Osteoblast (primary cell): Measurements from ENCODE around the gene SPRN. TPM values are rescaled to one million over a fixed set of nuclear protein-coding genes. Genes with fewer than 3 reads are reported as not detected.

Experiments
- DNase-seq: peaks from one replicate; pipeline ENCODE4 v3.0.0; 2011; ENCODE audit warnings: low spot score, mixed read lengths; ENCODE audit not compliant: insufficient read length; ENCODE audit errors: missing footprints
- H2AFZ ChIP-seq: 2 replicates; pipeline ENCODE4 v1.6.0; 2011; ENCODE audit warnings: mild to moderate bottlenecking, low read length
- H3K27ac ChIP-seq: 2 replicates; pipeline ENCODE4 v1.5.1; 2011; ENCODE audit warnings: mild to moderate bottlenecking, low read depth, low read length, moderate library complexity
- H3K27me3 ChIP-seq: 2 replicates; pipeline ENCODE4 v1.6.0; 2012; ENCODE audit warnings: mild to moderate bottlenecking, control low read depth, inconsistent platforms, low read length, moderate library complexity; ENCODE audit not compliant: insufficient read depth
- H3K36me3 ChIP-seq: 2 replicates; pipeline ENCODE4 v1.5.1; 2011; ENCODE audit warnings: mild to moderate bottlenecking, low read length, control low read depth, moderate library complexity; ENCODE audit not compliant: insufficient read depth
- H3K4me1 ChIP-seq: 2 replicates; pipeline ENCODE4 v1.5.1; 2011; ENCODE audit warnings: mild to moderate bottlenecking, low read length, control low read depth, moderate library complexity; ENCODE audit not compliant: insufficient read depth
- H3K4me2 ChIP-seq: 2 replicates; pipeline ENCODE4 v1.6.0; 2011; ENCODE audit warnings: mild to moderate bottlenecking, low read length; ENCODE audit not compliant: insufficient read depth
- H3K4me3 ChIP-seq: fragments of 200-600 bp; sonication (generic); 3 replicates; pipeline ENCODE4 v1.5.1; 2012; ENCODE audit warnings: mild to moderate bottlenecking, low read length, inconsistent platforms; ENCODE audit not compliant: insufficient read depth
- H3K79me2 ChIP-seq: 2 replicates; pipeline ENCODE4 v1.6.0; 2012; ENCODE audit warnings: mild to moderate bottlenecking, low read length, control low read depth, inconsistent platforms; ENCODE audit not compliant: insufficient read depth
- H3K9me3 ChIP-seq: 2 replicates; pipeline ENCODE4 v1.5.1; 2011; ENCODE audit warnings: low read depth, low read length, control low read depth
- H4K20me1 ChIP-seq: 2 replicates; pipeline ENCODE4 v1.6.0; 2012; ENCODE audit warnings: mild to moderate bottlenecking, low read length, control low read depth; ENCODE audit not compliant: insufficient read depth
- CTCF ChIP-seq: IDR thresholded peaks from 2 replicates; pipeline ENCODE4 v1.5.1; 2011; ENCODE audit warnings: mild to moderate bottlenecking, low read depth, low read length, moderate library complexity; ENCODE audit errors: extremely low read depth
- total RNA-seq: library from RNA; depleted of rRNA; stranded (reverse); fragments of >200 nt; gene quantifications from 2 replicates; pipeline ENCODE4 v1.2.3, GENCODE V29; 2012

SPRN gene
- total RNA-seq, 1 donor: under 0.01 TPM

GRCh38 chr10:133420579-133420978, 3.8 kb downstream of the SPRN start:
- no peak for TF ChIP-seq CTCF
- Histone ChIP-seq H3K4me2 (no peak overlapping the region), H3K27ac (no peak overlapping the region), H3K4me3 (no peak overlapping the region), H4K20me1 (peaks cover 23% of the 10 kb centered on the region), H3K9me3 (no peaks in the 10 kb centered on the region), H3K79me2 (peaks cover 2% of the 10 kb centered on the region), H2AFZ (no peak overlapping the region), H3K27me3 (peaks cover 11% of the 10 kb centered on the region), H3K36me3 (peaks cover 10% of the 10 kb centered on the region), H3K4me1 (no peaks in the 10 kb centered on the region)
- peak; percentile 66 for DNase-seq

- Histone ChIP-seq H3K27ac (no peak overlapping the region), H3K9me3 (no peaks in the 10 kb centered on the region), H3K4me2 (no peak overlapping the region), H2AFZ (no peak overlapping the region), H3K36me3 (peaks cover 14% of the 10 kb centered on the region), H3K27me3 (peaks cover 11% of the 10 kb centered on the region), H3K79me2 (peaks cover 7% of the 10 kb centered on the region), H3K4me3 (no peak overlapping the region), H3K4me1 (no peaks in the 10 kb centered on the region), H4K20me1 (peaks cover 23% of the 10 kb centered on the region)
- DNase-seq: no peak
- no peak for TF ChIP-seq CTCF
Observed at GRCh38 chr10:133420028-133420427, 4.4 kb downstream of the SPRN start.

DNA sequence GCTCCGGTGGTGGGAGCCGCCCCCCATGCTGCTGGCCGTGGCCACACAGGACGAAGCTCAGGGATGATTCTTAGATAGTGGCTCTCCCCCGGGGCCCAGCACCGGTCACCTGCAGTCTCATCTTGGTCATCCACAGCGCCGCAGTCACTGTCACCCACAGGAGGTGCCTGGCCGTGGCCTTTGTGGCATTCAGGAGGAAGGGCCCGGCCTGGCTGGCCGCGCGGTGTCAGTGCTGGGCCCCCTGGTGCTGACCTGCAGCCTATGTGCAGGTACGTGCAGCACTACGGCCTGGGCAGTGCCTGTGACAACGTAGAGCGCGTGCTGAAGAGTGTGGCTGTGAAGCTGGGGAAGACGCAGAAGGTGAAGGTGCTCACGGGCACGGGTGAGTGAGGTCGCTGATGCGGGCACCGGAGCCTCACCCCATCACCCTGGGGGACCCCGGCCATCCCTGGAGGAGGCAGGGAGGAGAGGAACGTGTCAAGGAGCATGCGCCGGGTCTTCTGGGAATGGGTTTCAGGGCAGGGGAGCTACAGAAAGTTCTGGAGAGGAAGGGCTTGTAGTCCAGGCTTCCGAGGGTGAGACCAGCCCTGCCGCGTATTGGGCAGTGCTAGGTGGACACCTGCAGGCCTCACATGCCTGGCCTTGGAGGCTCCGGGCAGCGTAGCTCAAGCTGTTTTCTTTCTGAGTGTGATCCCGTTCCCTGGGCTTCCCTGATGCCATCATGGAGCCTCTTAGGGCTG, 5.0 kb downstream of the SPRN start:
- Histone ChIP-seq H3K4me2 (no peak overlapping the region), H3K36me3 (peaks cover 14% of the 10 kb centered on the region), H3K79me2 (peaks cover 7% of the 10 kb centered on the region), H4K20me1 (peaks cover 23% of the 10 kb centered on the region), H3K4me3 (no peak overlapping the region), H3K9me3 (no peaks in the 10 kb centered on the region), H2AFZ (no peak overlapping the region), H3K27me3 (peaks cover 11% of the 10 kb centered on the region), H3K27ac (no peak overlapping the region), H3K4me1 (no peaks in the 10 kb centered on the region)
- peak; percentile 86 for DNase-seq
- no peak for TF ChIP-seq CTCF

- peaks cover 7% of the 10 kb centered on the region for H3K79me2 ChIP-seq
- H3K4me3 ChIP-seq: no peak overlapping the region
- no peak overlapping the region for H3K4me2 ChIP-seq
- peaks cover 23% of the 10 kb centered on the region for H4K20me1 ChIP-seq
- no peak for TF ChIP-seq CTCF
- H3K27ac ChIP-seq: no peak overlapping the region
- peak; percentile 64 for DNase-seq
- no peaks in the 10 kb centered on the region for H3K9me3 ChIP-seq
- H3K4me1 ChIP-seq: no peaks in the 10 kb centered on the region
- no peak overlapping the region for H2AFZ ChIP-seq
- H3K27me3 ChIP-seq: peaks cover 11% of the 10 kb centered on the region
- H3K36me3 ChIP-seq: peaks cover 14% of the 10 kb centered on the region
Observed at GRCh38 chr10:133418289-133418993, 6.0 kb downstream of the SPRN start.
